ENCODE measurements around the gene OST4.

The OST4 gene

GRCh38 chr2:27093430-27094352 lies 22.2 kb upstream of the OST4 start:
- peak; percentile 83 for DNase-seq (ENCODE audit: low spot score)

GRCh38 chr2:27092696-27093429 lies 21.4 kb upstream of the OST4 start:
- DNase-seq (ENCODE audit: low spot score), result no peak

GRCh38 chr2:27091746-27092695 lies 20.6 kb upstream of the OST4 start:
- no peak for DNase-seq (ENCODE audit: low spot score)

GRCh38 chr2:27089111-27089954 lies 17.9 kb upstream of the OST4 start:
- DNase-seq (ENCODE audit: low spot score), result no peak

GRCh38 chr2:27088634-27089033 lies 17.2 kb upstream of the OST4 start:
- DNase-seq (ENCODE audit: low spot score), result no peak

GRCh38 chr2:27087823-27088410 lies 16.5 kb upstream of the OST4 start:
- DNase-seq (ENCODE audit: low spot score), result no peak

- peak; percentile 81 for DNase-seq (ENCODE audit: low spot score)
Measured at GRCh38 chr2:27086724-27087593, 15.5 kb upstream of the OST4 start, which contains the start of gene KHK. KHK (plus strand) TSS chr2:27086772; CDS start chr2:27087260, 488 bp downstream.

- DNase-seq (ENCODE audit: low spot score), result peak; percentile 94
Measured at GRCh38 chr2:27086090-27086723, 14.8 kb upstream of the OST4 start.

GRCh38 chr2:27085673-27086089 lies 14.2 kb upstream of the OST4 start:
- DNase-seq (ENCODE audit: low spot score), result peak; percentile 80

- no peak for DNase-seq (ENCODE audit: low spot score)
Measured at GRCh38 chr2:27085062-27085672, 13.7 kb upstream of the OST4 start.

- no peak for DNase-seq (ENCODE audit: low spot score)
Measured at GRCh38 chr2:27084297-27085061, 13.0 kb upstream of the OST4 start.

GRCh38 chr2:27083410-27084296 lies 12.2 kb upstream of the OST4 start:
- peak; percentile 58 for DNase-seq (ENCODE audit: low spot score)

- DNase-seq (ENCODE audit: low spot score), result no peak
Measured at GRCh38 chr2:27082773-27083409, 11.4 kb upstream of the OST4 start.

GRCh38 chr2:27081984-27082772 lies 10.7 kb upstream of the OST4 start:
- DNase-seq (ENCODE audit: low spot score), result no peak

GRCh38 chr2:27080603-27080936 lies 9.1 kb upstream of the OST4 start:
- no peak for DNase-seq (ENCODE audit: low spot score)

GRCh38 chr2:27080140-27080469 lies 8.7 kb upstream of the OST4 start:
- DNase-seq (ENCODE audit: low spot score), result no peak

All from HuH-7 (cell line).